ENCODE measurements around the gene YPEL3.
A peak's percentile ranks its signal among the peaks of the same experiment; 100 is the strongest.

The YPEL3 gene, protein sequence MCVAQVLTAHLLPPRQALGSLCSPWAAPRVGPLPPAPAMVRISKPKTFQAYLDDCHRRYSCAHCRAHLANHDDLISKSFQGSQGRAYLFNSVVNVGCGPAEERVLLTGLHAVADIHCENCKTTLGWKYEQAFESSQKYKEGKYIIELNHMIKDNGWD

DNA sequence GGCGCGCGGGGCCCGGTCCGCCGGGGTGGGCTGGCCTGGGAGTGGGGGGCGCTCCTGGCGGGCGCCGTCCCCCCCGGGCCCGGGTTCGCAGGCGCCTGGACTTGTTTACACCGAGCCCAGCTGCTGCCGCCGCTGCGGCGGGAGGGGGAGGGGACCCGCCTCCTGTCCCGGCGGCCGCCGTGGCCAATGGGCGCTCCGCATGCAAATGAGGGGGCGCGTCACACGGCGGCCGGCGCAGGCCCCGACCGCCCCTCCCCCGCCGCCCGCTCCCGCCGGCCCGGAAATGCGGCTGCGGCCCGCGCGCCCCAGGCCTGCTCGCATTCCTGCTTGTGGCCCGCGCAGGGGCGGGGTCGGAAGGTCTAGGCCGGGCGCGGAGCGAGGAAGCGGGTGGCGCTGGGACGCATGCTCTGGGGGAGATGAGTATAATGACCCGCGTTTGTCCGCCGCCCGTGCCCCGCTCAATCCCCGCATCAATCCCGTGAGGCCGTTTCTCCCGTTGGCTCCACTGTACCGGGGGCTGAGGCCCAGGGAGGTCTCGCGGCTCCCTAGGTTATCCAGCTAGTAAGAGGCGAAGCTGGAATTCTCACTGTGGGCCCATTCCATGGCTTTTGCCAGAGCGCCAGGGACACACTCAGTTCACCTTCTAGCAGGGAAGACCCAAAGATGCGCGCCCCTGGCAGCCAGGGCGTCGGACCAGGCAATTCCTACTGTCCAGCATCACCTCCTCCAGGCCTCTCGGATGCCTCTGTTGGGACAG lies at the start of gene YPEL3:
Gene YPEL3, minus strand, starts transcription at position 109 of the 757 bp plus-strand sequence. CDS start 731 bp downstream, outside the sequence.
- DNase-seq (ENCODE audit: low spot score), result peak; percentile 99
- TF ChIP-seq, protein P1, sequence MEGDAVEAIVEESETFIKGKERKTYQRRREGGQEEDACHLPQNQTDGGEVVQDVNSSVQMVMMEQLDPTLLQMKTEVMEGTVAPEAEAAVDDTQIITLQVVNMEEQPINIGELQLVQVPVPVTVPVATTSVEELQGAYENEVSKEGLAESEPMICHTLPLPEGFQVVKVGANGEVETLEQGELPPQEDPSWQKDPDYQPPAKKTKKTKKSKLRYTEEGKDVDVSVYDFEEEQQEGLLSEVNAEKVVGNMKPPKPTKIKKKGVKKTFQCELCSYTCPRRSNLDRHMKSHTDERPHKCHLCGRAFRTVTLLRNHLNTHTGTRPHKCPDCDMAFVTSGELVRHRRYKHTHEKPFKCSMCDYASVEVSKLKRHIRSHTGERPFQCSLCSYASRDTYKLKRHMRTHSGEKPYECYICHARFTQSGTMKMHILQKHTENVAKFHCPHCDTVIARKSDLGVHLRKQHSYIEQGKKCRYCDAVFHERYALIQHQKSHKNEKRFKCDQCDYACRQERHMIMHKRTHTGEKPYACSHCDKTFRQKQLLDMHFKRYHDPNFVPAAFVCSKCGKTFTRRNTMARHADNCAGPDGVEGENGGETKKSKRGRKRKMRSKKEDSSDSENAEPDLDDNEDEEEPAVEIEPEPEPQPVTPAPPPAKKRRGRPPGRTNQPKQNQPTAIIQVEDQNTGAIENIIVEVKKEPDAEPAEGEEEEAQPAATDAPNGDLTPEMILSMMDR (IDR thresholded peaks at IDR 0.05; ENCODE audit: extremely low read depth, missing control alignments), result no peak

DNA sequence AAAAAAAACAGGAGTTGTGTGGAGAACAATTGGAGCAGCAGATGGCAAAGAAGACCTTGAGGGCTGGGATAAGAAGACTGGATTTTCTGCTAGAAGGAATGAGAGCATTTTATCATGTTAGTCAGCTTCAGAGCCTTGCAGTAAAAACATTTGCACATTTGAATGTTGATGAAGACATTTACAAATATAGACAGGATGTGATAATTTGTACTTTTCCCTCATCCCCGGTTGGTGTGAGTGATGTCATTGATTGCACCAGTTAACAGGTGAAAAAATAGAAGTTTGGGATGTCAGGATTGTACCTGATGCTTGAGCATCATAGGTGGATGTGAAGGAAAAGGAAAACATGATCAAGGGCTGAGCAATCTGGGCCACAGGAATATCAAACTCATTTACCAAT lies 49.6 kb upstream of the YPEL3 start:
- TF ChIP-seq, protein P1 (IDR thresholded peaks at IDR 0.05; ENCODE audit: extremely low read depth, missing control alignments), result no peak
- no peak for DNase-seq (ENCODE audit: low spot score)

DNA sequence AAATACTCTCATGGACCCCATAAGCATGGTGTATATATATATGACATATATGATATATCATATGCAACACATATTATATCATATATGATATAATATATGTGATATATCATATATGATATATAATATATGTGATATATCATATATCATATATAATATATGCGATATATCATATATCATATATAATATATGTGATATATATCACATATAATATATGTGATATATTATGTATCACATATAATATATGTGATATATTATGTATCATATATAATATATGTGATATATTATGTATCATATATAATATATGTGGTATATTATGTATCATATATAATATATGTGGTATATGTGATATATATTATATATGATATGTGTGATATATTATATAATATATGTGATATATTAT lies 48.9 kb upstream of the YPEL3 start:
- DNase-seq (ENCODE audit: low spot score), result no peak
- TF ChIP-seq, protein P1 (IDR thresholded peaks at IDR 0.05; ENCODE audit: extremely low read depth, missing control alignments), result no peak

DNA sequence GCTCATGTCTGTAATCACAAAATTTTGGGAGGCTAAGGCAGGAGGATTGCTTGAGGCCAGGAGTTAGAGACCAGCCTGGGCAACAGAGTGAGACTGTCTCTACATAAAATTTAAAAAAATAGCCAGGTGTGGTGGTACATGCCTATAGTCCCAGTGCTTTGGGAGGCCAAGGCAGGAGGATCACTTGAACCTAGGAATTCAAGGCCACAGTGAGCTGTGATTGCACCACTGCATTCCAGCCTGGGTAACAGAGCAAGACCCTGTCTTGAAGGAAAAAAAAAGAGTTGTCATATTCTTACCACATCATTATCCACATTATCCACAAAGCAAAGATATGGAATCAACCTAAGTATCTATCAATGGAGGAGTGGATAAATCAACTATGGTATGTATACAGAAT lies 48.0 kb upstream of the YPEL3 start:
- no peak for DNase-seq (ENCODE audit: low spot score)
- TF ChIP-seq, protein P1 (IDR thresholded peaks at IDR 0.05; ENCODE audit: extremely low read depth, missing control alignments), result no peak

DNA sequence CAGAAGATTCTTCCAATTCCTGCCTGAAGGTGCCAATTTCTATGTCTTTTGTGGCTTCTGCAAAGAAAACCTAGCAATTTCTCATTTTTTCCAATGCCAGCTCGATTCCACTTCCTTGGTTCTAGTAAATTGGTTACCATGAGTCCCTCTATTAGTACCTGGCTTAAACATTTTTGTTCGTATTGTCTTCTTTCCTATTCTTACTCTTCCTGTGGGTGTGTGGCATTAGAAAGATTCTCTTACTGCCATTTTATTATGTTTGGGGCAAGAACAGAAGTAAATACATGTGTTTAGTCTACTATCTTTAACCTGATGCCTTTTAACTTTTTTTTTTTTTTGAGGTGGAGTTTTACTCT lies 47.3 kb upstream of the YPEL3 start:
- DNase-seq (ENCODE audit: low spot score), result no peak
- TF ChIP-seq, protein P1 (IDR thresholded peaks at IDR 0.05; ENCODE audit: extremely low read depth, missing control alignments), result no peak

DNA sequence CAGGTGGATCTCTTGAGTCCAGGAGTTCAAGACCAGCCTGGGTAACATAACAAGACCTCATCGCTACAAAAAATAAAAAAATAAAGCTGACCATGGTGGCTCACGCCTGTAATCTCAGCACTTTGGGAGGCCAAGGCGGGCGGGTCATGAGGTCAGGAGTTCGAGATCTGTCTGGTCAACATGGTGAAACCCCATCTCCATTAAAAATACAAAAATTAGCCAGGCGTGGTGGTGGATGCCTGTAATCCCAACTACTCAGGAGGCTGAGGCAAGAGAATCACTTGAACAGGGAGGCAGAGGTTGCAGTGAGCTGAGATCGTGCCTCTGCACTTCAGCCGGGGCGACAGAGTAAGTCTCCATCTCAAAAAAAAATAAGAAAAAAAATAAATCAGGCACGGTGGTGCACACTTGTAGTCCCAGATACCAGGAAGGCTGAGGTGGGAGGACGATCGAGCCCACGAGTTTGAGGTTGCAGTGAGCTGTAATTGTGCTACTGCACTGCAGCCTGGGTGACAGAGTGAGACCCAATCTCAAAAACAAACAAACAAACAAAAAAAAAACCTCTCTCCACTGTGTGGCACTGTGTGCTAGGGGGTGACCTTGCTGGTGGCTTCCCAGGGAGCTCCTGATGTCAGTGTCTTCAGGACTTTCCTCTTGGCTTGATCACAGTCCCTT lies 46.8 kb upstream of the YPEL3 start:
- no peak for DNase-seq (ENCODE audit: low spot score)
- TF ChIP-seq, protein P1 (IDR thresholded peaks at IDR 0.05; ENCODE audit: extremely low read depth, missing control alignments), result peak; percentile 23

DNA sequence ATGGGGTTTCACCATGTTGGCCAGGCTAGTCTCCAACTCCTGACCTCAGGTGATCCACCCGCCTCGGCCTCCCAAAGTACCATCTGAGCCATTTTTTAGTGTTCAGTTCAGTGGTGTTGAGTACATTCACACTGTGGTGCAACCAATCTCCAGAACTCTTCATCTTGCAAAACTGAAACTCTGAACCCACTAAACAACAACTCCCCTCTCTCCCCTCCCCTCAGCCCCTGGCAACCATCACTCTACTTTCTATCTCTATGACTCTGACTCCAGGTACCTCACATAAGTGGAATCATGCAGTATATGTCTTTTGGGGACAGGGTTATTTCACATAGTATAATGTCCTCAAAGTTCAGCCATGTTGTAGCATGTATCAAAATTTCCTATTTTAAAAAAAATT lies 45.7 kb upstream of the YPEL3 start:
- no peak for DNase-seq (ENCODE audit: low spot score)

More for the DNA sequence above, 45.7 kb upstream of the YPEL3 start:
- TF ChIP-seq, protein P1 (IDR thresholded peaks at IDR 0.05; ENCODE audit: extremely low read depth, missing control alignments), result no peak

Measured in GM20000 (cell line).